Measurements from ENCODE around the gene TACC2.

The TACC2 gene

GRCh38 chr10:122210481-122211265 is 221.7 kb downstream of the TACC2 start:
- no peak for DNase-seq (ENCODE audit: low read depth in 4 of 4, low spot score in 1 of 4)

GRCh38 chr10:122213364-122213763 is 224.4 kb downstream of the TACC2 start:
- DNase-seq (ENCODE audit: low read depth in 4 of 4, low spot score in 1 of 4): no peak

DNA sequence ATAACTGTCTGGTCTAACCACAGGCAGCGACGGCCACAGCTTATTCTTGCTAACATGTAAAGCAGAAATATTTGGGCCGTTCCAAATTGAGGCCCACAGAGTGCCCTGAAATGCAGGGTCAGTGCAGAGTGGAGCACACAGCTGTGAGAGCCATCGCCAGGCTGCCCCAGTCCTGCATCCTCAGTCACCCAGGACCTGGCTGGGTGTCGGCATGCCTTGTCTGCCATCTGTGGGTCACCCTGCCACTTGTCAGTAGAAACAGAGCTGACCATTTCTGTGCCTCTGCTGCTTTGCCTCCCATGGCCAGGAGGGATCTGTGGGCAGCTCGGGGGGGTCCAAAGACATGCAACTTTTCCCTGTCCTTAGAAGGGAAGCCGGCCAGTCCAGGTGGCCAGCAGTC is 224.8 kb downstream of the TACC2 start:
- no peak for DNase-seq (ENCODE audit: low read depth in 4 of 4, low spot score in 1 of 4)

DNA sequence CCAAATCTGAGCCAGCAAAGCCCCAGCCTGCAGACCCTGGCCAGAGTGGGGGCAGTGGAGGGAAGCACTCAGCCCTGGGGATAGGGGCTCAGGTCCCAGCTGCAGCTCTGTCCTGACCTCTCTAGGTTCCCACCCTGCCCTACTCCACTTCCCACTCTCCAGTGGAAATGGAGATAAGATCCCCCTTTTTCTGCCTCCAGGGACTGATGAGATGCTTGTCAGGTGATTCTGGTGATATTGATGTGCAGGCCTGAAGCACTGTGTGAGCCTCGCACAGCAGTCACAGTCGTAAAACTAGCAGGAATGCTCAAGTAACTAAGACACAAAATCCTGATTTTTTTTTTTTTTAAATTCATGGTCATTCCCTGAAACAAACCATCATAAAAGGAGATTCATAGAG is 227.1 kb downstream of the TACC2 start:
- DNase-seq (ENCODE audit: low read depth in 4 of 4, low spot score in 1 of 4): no peak

- DNase-seq (ENCODE audit: low read depth in 4 of 4, low spot score in 1 of 4): no peak
Observed at GRCh38 chr10:122219340-122219739, 230.4 kb downstream of the TACC2 start.

DNA sequence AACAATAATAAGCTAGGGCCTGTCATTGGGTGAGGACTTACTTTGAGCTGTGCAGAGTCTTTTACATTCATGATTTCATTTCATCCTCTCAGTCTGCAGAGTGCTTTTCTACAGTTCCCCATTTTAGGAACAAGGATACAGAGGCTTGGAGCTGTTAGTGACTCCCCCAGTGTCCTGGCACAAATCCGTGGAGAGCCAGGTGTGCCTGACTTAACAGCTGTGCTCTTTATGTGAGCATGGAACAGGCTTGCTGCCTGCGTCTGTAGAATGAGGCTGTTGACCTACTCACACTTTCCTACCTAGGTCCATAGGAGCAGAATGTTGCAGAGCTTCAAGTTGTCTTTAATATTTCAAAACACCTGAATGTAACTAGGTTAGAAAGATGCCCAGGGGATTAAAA is 231.8 kb downstream of the TACC2 start:
- no peak for DNase-seq (ENCODE audit: low read depth in 4 of 4, low spot score in 1 of 4)

- no peak for DNase-seq (ENCODE audit: low read depth in 4 of 4, low spot score in 1 of 4)
Observed at GRCh38 chr10:122221958-122222357, 233.0 kb downstream of the TACC2 start.

DNA sequence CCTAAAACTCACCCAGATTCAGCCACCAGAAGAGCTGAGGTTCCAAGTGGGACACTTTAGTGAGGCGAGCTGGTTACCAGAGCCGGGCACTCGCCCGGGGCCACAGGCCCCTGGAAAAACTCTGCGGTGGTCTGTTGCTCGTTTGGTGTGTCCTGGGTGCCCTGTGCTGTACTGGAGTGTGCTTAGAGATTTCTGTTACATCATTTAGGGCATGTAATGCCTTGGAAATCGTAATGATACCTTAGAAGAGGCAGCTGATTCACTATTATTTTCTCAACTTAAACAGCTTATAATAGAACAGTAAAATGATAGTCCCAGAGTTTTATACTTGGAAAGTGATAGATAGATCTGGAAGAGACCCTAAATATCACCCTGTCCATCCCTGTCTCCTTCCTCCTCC is 233.7 kb downstream of the TACC2 start:
- no peak for DNase-seq (ENCODE audit: low read depth in 4 of 4, low spot score in 1 of 4)

- DNase-seq (ENCODE audit: low read depth in 4 of 4, low spot score in 1 of 4): no peak
Observed at GRCh38 chr10:122224159-122224558, 235.2 kb downstream of the TACC2 start.

DNA sequence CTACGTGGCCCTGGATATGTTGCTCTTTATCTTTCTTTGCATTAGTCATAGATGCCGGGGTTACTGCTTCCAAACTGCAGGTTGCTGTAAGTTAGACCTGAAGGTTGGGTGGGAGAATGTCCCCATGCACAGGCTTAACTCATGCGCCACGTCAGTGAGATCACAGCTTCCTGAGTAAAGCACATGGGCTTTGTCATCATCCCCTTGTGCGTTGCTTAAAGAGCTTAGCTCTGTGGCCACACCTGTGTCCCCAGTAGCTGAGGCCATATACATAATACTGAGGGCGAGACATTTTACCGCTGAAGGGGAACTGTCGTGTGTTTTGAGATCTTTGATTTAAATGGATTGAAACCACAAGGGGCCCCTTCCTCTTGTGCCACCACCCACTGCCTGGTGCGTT is 236.4 kb downstream of the TACC2 start:
- DNase-seq (ENCODE audit: low read depth in 4 of 4, low spot score in 1 of 4): no peak

DNA sequence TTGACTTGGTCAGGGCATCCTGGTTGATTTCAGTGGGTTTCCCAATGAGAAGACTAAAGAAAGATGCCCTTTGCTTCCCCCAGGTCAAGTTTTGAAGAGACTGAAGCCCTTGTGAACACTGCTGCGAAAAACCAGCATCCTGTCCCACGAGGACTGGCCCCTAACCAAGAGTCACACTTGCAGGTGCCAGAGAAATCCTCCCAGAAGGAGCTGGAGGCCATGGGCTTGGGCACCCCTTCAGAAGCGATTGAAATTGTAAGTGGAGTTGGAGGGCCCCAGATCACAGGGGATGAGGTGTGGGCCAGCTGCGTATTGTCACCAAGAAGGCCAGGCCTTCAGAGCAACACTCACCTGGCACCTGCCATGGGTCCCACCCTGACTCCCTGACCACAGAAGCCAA is 238.8 kb downstream of the TACC2 start:
- no peak for DNase-seq (ENCODE audit: low read depth in 4 of 4, low spot score in 1 of 4)

- DNase-seq (ENCODE audit: low read depth in 4 of 4, low spot score in 1 of 4): no peak
Observed at GRCh38 chr10:122229666-122230065, 240.7 kb downstream of the TACC2 start.

DNA sequence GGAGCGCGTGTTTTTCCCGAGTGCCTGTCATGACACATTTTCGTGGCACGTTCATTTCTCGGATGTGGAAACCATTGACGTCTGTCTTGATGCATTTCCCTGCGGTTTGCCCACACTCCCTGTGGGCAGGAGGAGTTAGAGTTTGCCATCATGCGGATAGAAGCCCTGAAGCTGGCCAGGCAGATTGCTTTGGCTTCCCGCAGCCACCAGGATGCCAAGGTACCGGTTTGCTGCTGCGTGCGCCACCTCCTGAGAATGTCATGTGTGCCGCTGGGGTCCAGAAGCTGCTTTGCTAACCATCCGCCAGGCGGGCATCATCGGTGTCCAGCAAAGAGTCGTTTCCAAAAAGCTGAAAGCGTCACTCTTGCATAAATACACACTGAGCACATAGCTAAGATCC is 241.3 kb downstream of the TACC2 start:
- DNase-seq (ENCODE audit: low read depth in 4 of 4, low spot score in 1 of 4): no peak

DNA sequence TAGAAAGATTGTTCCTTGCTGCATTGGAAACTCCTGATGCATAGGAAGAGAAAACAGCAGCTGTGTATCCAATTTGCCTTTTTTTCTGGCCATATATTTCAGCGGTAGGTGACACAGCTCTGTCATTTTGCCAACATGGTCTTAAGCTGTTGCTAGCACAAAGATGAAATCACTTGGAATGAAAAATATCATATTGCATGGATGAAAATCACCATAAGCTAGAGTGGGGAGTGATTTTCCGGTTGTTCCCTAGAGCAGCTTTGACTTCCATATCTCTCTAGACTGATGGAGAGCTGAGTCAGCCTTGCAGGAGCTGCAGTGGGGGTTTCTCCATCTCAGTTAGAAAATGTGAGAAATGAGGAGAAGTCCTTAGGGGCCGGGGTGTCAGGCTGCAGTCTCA is 243.8 kb downstream of the TACC2 start:
- no peak for DNase-seq (ENCODE audit: low read depth in 4 of 4, low spot score in 1 of 4)

DNA sequence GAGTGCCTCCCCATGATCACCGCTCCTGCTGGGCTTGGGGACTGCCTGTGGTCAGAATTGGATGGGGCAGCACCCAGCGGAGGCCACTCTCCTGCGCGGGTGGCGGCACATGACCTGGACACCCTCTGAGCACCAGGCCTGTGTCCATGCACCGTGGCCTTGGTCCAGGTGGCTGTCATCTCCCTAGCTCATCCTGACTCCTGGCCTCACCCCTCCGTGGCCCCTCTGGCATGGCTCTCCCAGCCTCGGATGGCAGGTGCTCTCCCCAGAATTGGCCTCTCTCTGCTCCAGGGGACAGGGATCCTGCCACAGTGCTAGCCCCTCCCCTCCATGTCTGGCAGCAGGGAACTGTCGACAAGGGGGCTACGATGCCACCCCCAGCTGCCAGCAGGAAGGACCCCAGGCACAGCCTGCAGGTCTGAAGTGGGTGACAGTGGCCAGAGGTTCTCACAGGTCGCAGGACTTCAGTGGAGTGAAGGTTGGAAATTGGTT is 244.9 kb downstream of the TACC2 start:
- no peak for DNase-seq (ENCODE audit: low read depth in 4 of 4, low spot score in 1 of 4)

DNA sequence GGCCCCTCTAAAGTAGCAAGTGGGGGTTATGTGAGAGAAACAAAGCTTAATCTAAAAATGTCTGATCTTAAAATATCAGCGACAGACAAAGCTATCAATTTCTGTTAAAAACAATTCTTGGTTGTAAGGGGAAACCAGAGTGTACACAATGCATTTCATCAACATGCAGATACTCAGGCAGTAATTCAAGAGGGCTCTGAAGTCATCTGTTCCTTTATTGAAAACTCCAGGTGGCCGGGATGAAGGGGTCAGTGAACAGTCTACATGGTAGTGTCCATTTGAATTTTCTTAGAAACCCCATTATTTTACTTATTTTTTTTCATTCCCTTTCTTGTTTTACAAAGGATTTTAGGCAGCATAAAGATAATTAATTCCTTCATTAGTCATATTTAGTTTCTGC is 245.5 kb downstream of the TACC2 start:
- DNase-seq (ENCODE audit: low read depth in 4 of 4, low spot score in 1 of 4): no peak

- no peak for DNase-seq (ENCODE audit: low read depth in 4 of 4, low spot score in 1 of 4)
Observed at GRCh38 chr10:122236690-122237306, 247.8 kb downstream of the TACC2 start.

DNA sequence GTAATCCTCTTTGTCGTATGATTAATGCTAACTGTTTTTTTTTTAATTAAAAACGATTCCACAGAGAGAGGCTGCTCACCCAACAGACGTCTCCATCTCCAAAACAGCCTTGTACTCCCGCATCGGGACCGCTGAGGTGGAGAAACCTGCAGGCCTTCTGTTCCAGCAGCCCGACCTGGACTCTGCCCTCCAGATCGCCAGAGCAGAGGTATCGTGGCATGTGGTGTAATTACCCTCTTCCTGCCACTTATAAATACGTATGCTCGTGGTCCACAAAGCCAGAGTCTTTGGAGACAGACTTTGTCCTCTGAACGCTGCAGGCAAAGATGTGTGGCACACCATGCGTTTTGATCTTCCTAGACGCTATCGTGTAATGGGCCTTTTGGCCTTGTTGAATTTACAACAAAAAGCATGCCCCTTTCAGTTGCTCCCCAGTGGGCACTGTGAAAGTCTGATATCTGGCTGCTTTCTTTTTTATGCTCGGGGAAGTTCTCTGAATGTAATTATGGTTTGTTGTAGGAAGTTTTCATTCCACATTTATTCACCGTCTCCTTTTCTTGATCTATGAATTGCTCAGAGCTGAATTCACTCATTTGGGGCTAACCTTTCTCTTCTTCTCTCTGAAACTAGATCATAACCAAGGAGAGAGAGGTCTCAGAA is 248.5 kb downstream of the TACC2 start:
- no peak for DNase-seq (ENCODE audit: low read depth in 4 of 4, low spot score in 1 of 4)

- no peak for DNase-seq (ENCODE audit: low read depth in 4 of 4, low spot score in 1 of 4)
Observed at GRCh38 chr10:122239578-122240257, 250.8 kb downstream of the TACC2 start.

DNA sequence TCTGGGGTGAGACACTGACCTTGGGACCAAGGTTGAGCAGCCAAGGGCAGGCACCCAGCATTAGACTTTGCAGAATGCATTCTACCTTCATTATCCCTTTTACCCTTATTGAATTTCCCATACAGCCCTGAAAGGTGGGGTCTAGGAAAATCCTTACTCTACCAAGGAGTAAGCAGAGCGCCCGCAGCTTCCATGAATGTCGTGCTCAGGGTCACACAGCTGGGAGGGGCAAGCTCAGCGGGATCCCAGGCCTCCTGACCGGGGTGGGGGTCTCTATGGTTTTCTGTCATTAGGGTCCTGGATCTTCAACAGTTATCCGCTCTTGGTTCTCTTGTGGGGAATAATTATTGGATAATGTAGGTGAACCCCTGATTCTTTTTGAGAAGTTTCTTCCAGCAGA is 251.4 kb downstream of the TACC2 start:
- no peak for DNase-seq (ENCODE audit: low read depth in 4 of 4, low spot score in 1 of 4)

GRCh38 chr10:122241836-122242235 is 252.9 kb downstream of the TACC2 start:
- DNase-seq (ENCODE audit: low read depth in 4 of 4, low spot score in 1 of 4): no peak

DNA sequence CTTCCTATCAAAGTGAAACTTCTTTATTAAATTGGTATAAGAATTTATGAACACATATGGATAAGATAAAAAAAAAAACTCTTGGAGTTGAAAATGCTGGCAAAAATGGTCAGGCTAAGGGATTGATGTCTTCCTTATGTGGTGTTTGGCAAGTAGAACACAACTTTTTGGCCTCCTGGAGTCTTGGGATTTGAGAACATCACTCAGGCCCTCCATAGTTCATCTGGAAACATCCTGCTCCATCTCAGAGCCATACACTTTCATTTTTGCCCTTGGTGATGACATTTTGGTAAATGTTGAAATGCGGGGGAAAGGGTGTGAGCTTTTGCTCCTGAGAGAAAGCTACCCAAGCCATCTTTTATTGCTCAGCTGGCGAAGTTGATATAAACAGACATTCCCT is 254.6 kb downstream of the TACC2 start:
- DNase-seq (ENCODE audit: low read depth in 4 of 4, low spot score in 1 of 4): no peak
